Uterus (tissue), 4 donors: ENCODE measurements around the gene TMEM164. TPM values are rescaled to one million over a fixed set of nuclear protein-coding genes. Genes with fewer than 3 reads are reported as not detected.

Experiments
- DNase-seq, 2 donors: peaks; one replicate each; pipeline ENCODE4 v3.0.0-alpha.2; 2019 to 2020
- H3K27ac ChIP-seq, 2 donors: fragments of 200-600 bp; sonication (generic); 1 replicate in 1 of 2; 2 replicates in 1 of 2; pipeline ENCODE4 v1.5.1; 2016 to 2018
- H3K27me3 ChIP-seq, 2 donors: fragments of 200-600 bp; sonication (generic); one replicate each; pipeline ENCODE4 v1.5.1; 2018 to 2019; ENCODE audit warnings: control low read depth in 1 of 2
- H3K36me3 ChIP-seq, 2 donors: fragments of 200-600 bp; sonication (generic); one replicate each; pipeline ENCODE4 v1.5.1; 2019; ENCODE audit warnings: control low read depth in 1 of 2
- H3K4me1 ChIP-seq, 2 donors: fragments of 200-600 bp; sonication (generic); one replicate each; pipeline ENCODE4 v1.5.1; 2018 to 2019; ENCODE audit warnings: control low read depth in 1 of 2
- H3K4me3 ChIP-seq, 2 donors: fragments of 200-600 bp; sonication (generic); 1 replicate in 1 of 2; 2 replicates in 1 of 2; pipeline ENCODE4 v1.5.1; 2018 to 2019; ENCODE audit warnings: mild to moderate bottlenecking in 1 of 2
- H3K9me3 ChIP-seq, 2 donors: fragments of 200-600 bp; sonication (generic); one replicate each; pipeline ENCODE4 v1.5.1; 2019; ENCODE audit warnings: control low read depth in 1 of 2
- POLR2A ChIP-seq, 2 donors: fragments of 450-650 bp; IDR thresholded peaks; one replicate each; pipeline ENCODE4 v1.6.1; 2016; ENCODE audit warnings: antibody characterized with exemption in 2 of 2, mild to moderate bottlenecking in 1 of 2, moderate library complexity in 1 of 2
- intact Hi-C: fragments of 100-400 bp; cut with DNase I; formaldehyde crosslinking; loops from one replicate; pipeline ENCODE4 v1.15.1; 2023; ENCODE audit warnings: low total_unique reads
- total RNA-seq, 4 donors: library from RNA; depleted of rRNA in 3 of 4; stranded (reverse); fragments of >200 nt in 3 of 4; gene quantifications; one replicate each; pipeline versions ENCODE4 v1.1.0 to v1.2.4, GENCODE V29; 2014 to 2023
- TF ChIP-seq, protein P1 (sequence below), 4 experiments: fragments of 200-600 bp in 2 of 4; fragments of 450-650 bp in 2 of 4; sonication (generic) in 2 of 4; IDR thresholded peaks; one replicate each; pipeline ENCODE4 v1.5.1; 2016 to 2019; ENCODE audit warnings: antibody characterized with exemption in 4 of 4, mild to moderate bottlenecking in 2 of 4, moderate library complexity in 1 of 4
- donor health status: DM: yes; HTN: yes; CAD: no.

TMEM164 gene
- total RNA-seq, 4 donors from 2014 or later = 3.1 to 18.9 (median 11.5) TPM

- intact Hi-C loops = no loop called here
- Histone ChIP-seq H3K9me3 (no peaks in the 10 kb centered on the region), H3K27me3 (peaks cover 0 to 4% of the 10 kb centered on the region in 2 donors), H3K4me3 (no peak overlapping the region), H3K4me1 (no peaks in the 10 kb centered on the region), H3K36me3 (peaks cover 0 to 4% of the 10 kb centered on the region in 2 donors), H3K27ac (no peak overlapping the region)
- DNase-seq = no peak
- TF ChIP-seq, protein P1, sequence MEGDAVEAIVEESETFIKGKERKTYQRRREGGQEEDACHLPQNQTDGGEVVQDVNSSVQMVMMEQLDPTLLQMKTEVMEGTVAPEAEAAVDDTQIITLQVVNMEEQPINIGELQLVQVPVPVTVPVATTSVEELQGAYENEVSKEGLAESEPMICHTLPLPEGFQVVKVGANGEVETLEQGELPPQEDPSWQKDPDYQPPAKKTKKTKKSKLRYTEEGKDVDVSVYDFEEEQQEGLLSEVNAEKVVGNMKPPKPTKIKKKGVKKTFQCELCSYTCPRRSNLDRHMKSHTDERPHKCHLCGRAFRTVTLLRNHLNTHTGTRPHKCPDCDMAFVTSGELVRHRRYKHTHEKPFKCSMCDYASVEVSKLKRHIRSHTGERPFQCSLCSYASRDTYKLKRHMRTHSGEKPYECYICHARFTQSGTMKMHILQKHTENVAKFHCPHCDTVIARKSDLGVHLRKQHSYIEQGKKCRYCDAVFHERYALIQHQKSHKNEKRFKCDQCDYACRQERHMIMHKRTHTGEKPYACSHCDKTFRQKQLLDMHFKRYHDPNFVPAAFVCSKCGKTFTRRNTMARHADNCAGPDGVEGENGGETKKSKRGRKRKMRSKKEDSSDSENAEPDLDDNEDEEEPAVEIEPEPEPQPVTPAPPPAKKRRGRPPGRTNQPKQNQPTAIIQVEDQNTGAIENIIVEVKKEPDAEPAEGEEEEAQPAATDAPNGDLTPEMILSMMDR (IDR thresholded peaks at IDR 0.05) = no peak
- no peak for TF ChIP-seq POLR2A (IDR thresholded peaks at IDR 0.05)
Observed at GRCh38 chrX:110212299-110212698, 209.4 kb downstream of the TMEM164 start.

DNA sequence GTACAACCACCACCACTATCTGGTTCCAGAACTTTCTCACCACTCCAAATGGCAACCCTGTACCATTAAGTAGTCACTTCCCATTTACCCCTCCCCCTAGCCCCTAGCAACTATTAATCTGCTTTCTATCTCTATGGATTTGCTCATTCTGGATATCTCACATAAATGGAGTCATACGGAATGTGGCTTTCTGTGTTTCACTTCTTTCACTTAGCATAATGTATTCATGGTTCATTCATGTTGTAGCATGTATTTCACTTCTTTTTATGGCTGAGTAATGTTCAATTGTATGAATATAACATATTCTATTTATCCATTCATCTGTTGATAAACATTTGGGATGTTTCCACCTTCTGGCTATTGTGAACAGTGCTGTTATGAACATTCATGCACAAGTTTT, 210.3 kb downstream of the TMEM164 start:
- Histone ChIP-seq H3K27ac (no peak overlapping the region), H3K9me3 (no peaks in the 10 kb centered on the region), H3K36me3 (peaks cover 0 to 4% of the 10 kb centered on the region in 2 donors), H3K4me3 (no peak overlapping the region), H3K4me1 (no peaks in the 10 kb centered on the region), H3K27me3 (peaks cover 0 to 4% of the 10 kb centered on the region in 2 donors)
- no peak for DNase-seq
- intact Hi-C loops = no loop called here
- TF ChIP-seq, protein P1 (IDR thresholded peaks at IDR 0.05) = no peak
- no peak for TF ChIP-seq POLR2A (IDR thresholded peaks at IDR 0.05)

GRCh38 chrX:110214684-110215083, 211.8 kb downstream of the TMEM164 start:
- intact Hi-C loops = no loop called here
- TF ChIP-seq, protein P1 (IDR thresholded peaks at IDR 0.05) = no peak
- TF ChIP-seq POLR2A (IDR thresholded peaks at IDR 0.05) = no peak
- no peak overlapping the region for H3K27ac ChIP-seq
- peaks cover 0 to 4% of the 10 kb centered on the region in 2 donors for H3K27me3 ChIP-seq
- DNase-seq = no peak
- H3K9me3 ChIP-seq = no peaks in the 10 kb centered on the region
- peaks cover 0 to 4% of the 10 kb centered on the region in 2 donors for H3K36me3 ChIP-seq
- no peak overlapping the region for H3K4me3 ChIP-seq
- H3K4me1 ChIP-seq = no peaks in the 10 kb centered on the region

DNA sequence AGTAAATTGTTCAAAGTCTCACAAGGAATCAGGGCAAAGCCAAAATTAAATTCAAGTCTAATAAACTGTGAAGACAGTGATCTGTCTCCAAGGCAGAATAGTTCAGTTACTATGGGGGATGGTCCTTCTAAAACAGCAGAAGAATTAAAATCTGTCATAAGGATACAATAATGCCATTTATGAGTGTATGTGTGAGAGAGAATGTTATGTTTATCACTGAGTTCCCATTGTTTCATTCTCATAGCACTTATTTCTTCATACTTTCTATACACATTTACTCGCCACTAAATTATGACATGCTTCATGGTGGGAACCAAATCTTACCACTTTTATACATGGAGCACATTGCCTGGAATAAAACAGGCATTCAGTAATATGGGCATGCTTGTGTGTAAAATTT, 212.5 kb downstream of the TMEM164 start:
- intact Hi-C loops = no loop called here
- no peak overlapping the region for H3K27ac ChIP-seq
- no peak for DNase-seq
- H3K4me1 ChIP-seq = no peaks in the 10 kb centered on the region
- H3K36me3 ChIP-seq = peaks cover 0 to 4% of the 10 kb centered on the region in 2 donors
- no peak overlapping the region for H3K4me3 ChIP-seq
- no peak for TF ChIP-seq POLR2A (IDR thresholded peaks at IDR 0.05)
- TF ChIP-seq, protein P1 (IDR thresholded peaks at IDR 0.05) = no peak
- no peaks in the 10 kb centered on the region for H3K9me3 ChIP-seq
- peaks cover 0 to 4% of the 10 kb centered on the region in 2 donors for H3K27me3 ChIP-seq

DNA sequence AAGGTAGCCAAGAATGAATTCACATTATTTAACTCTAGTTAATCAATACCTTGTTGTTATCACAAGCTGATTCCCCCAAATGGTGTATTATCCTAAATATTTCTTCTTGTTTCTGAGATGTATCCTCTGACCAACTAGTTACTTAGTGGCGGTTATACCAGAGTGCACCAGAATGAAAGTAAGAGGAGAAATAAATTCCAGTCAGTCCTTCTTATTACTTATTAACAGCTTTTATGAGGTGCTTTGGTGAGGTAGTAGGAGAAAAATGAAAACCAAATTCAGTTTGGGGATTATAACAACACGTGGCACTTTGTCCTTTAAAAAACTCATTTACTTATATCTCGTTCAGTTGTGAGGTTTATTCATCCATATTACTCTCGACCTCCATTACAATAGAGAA, 213.1 kb downstream of the TMEM164 start:
- TF ChIP-seq POLR2A (IDR thresholded peaks at IDR 0.05) = no peak
- TF ChIP-seq, protein P1 (IDR thresholded peaks at IDR 0.05) = no peak
- intact Hi-C loops = no loop called here

More for the DNA sequence above, 213.1 kb downstream of the TMEM164 start:
- H3K4me3 ChIP-seq = no peak overlapping the region
- no peaks in the 10 kb centered on the region for H3K4me1 ChIP-seq
- peaks cover 0 to 4% of the 10 kb centered on the region in 2 donors for H3K36me3 ChIP-seq
- DNase-seq = no peak
- peaks cover 0 to 4% of the 10 kb centered on the region in 2 donors for H3K27me3 ChIP-seq
- no peaks in the 10 kb centered on the region for H3K9me3 ChIP-seq
- no peak overlapping the region for H3K27ac ChIP-seq
